K562 (cell line): Measurements from ENCODE around the gene SLC7A4. TPM values are rescaled to one million over a fixed set of nuclear protein-coding genes. Genes with fewer than 3 reads are reported as not detected.

Experiments used
- ATAC-seq: fragments of 200-7000 bp; cut with Tn5 transposase; 3 replicates; pipeline ENCODE4 v1.9.1; 2020; ENCODE audit warnings: moderate library complexity
- BruUV-seq: library from RNA; stranded (reverse); fragments of 400-500 nt; replicated peaks from 2 replicates; lab custom pipeline; 2021; lab: Mats Ljungman, UMichigan
- CTCF ChIA-PET: fragments of 300-600 bp; formaldehyde crosslinking; extraction: SDS; loops from one replicate; lab custom pipeline; 2021; ENCODE audit warnings: low intra/inter-chr PET ratio; lab: Yijun Ruan, JAX
- POLR2A ChIA-PET: fragments of 300-600, 350-650 bp; sonication (Branson Sonifier 250); formaldehyde crosslinking; extraction: SDS; loops from one replicate; lab custom pipeline; 2021; ENCODE audit warnings: antibody characterized with exemption, inconsistent platforms; lab: Yijun Ruan, JAX
- DNase-seq, 4 experiments: peaks; one replicate each; pipeline versions ENCODE4 v3.0.0 to v3.0.0-alpha.2; 2011 to 2018; ENCODE audit warnings: low spot score in 3 of 4, mixed read lengths in 3 of 4; ENCODE audit errors: extremely low read depth in 1 of 4
- FAIRE-seq: peaks from 2 replicates; lab custom pipeline; 2011; peaks lifted over from hg19 to GRCh38; lab: Jason Lieb, UNC
- H2AFZ ChIP-seq: 2 replicates; pipeline ENCODE4 v1.6.0; 2011; ENCODE audit warnings: low read depth, low read length, control low read depth, inconsistent platforms
- H3K27ac ChIP-seq: fragments of 200-600 bp; 3 replicates; pipeline ENCODE4 v1.8.0; 2011; ENCODE audit warnings: low read depth, mild to moderate bottlenecking, control low read depth, inconsistent platforms, low read length, moderate library complexity, mixed read lengths; ENCODE audit errors: extremely low read depth
- H3K27me3 ChIP-seq, 2 experiments: fragments of 300-600 bp in 1 of 2; 2 replicates in 1 of 2; 3 replicates in 1 of 2; pipeline versions ENCODE4 v1.6.0 to v1.8.0; 2011; ENCODE audit warnings: inconsistent platforms in 2 of 2, low read length in 2 of 2, mild to moderate bottlenecking in 1 of 2, mixed read lengths in 1 of 2, moderate library complexity in 1 of 2; ENCODE audit not compliant: control insufficient read depth in 2 of 2, insufficient read depth in 2 of 2
- H3K36me3 ChIP-seq: fragments of 300-600 bp; 3 replicates; pipeline ENCODE4 v1.8.0; 2011; ENCODE audit warnings: mild to moderate bottlenecking, low read length, inconsistent platforms; ENCODE audit not compliant: control insufficient read depth, insufficient read depth
- H3K4me1 ChIP-seq, 2 experiments: fragments of 200-600 bp in 1 of 2; replicated peaks in 1 of 2; 2 replicates in 1 of 2; 3 replicates in 1 of 2; pipeline versions ENCODE4 v1.5.1 to v1.8.0; 2011; ENCODE audit warnings: inconsistent platforms in 2 of 2, low read length in 2 of 2, mild to moderate bottlenecking in 1 of 2, mixed read lengths in 1 of 2, moderate library complexity in 1 of 2; ENCODE audit not compliant: control insufficient read depth in 2 of 2, insufficient read depth in 2 of 2
- H3K4me2 ChIP-seq: 2 replicates; pipeline ENCODE4 v1.6.1; 2011; ENCODE audit warnings: low read length, control low read depth, inconsistent platforms, mixed read lengths; ENCODE audit not compliant: insufficient read depth
- H3K4me3 ChIP-seq: fragments of 200-600 bp; sonication (generic), shearing (Covaris generic); 2 replicates; pipeline ENCODE4 v1.5.1; 2016; ENCODE audit warnings: control low read depth, inconsistent platforms
- H3K79me2 ChIP-seq: fragments of 200-600 bp; 3 replicates; pipeline ENCODE4 v1.8.0; 2011; ENCODE audit warnings: low read length, inconsistent platforms; ENCODE audit not compliant: control insufficient read depth, insufficient read depth
- H3K9ac ChIP-seq, 2 experiments: 2 replicates each; pipeline versions ENCODE4 v1.6.0 to v1.6.1; 2011; ENCODE audit warnings: low read depth in 2 of 2, low read length in 2 of 2, control low read depth in 1 of 2, inconsistent platforms in 1 of 2, mild to moderate bottlenecking in 1 of 2, mixed read lengths in 1 of 2; ENCODE audit not compliant: insufficient read depth in 1 of 2
- H3K9me1 ChIP-seq: one replicate; pipeline ENCODE4 v1.6.0; 2011; ENCODE audit warnings: inconsistent platforms, mild to moderate bottlenecking, low read length, moderate library complexity; ENCODE audit not compliant: control insufficient read depth, insufficient read depth
- H3K9me3 ChIP-seq: replicated peaks from 2 replicates; pipeline ENCODE4 v1.5.1; 2011; ENCODE audit warnings: low read depth, low read length, inconsistent platforms; ENCODE audit not compliant: control insufficient read depth, insufficient read depth
- H4K20me1 ChIP-seq: replicated peaks from 2 replicates; pipeline ENCODE4 v1.6.1; 2011; ENCODE audit warnings: low read length, inconsistent platforms, mixed read lengths; ENCODE audit not compliant: control insufficient read depth, insufficient read depth
- CHCHD3 ChIP-seq: fragments of 250-450 bp; sonication (Bioruptor Pico); IDR thresholded peaks from 2 replicates; pipeline ENCODE4 v2.1.2; 2022; ENCODE audit warnings: mild to moderate bottlenecking
- DPF2 ChIP-seq: fragments of 450-650 bp; IDR thresholded peaks from 2 replicates; pipeline ENCODE4 v1.6.1; 2016
- GATAD2A ChIP-seq: fragments of 450-650 bp; IDR thresholded peaks from 2 replicates; pipeline ENCODE4 v1.6.1; 2017
- HDAC6 ChIP-seq: IDR thresholded peaks from 2 replicates; pipeline ENCODE4 v1.6.1; 2012; ENCODE audit warnings: low read depth, mild to moderate bottlenecking, control low read depth, inconsistent platforms, low read length, moderate library complexity
- SIRT6 ChIP-seq: IDR thresholded peaks from one replicate; pipeline ENCODE4 v1.6.1; 2012; ENCODE audit warnings: low read depth, mild to moderate bottlenecking, control low read depth, inconsistent platforms, low read length, moderate library complexity
- SNIP1 ChIP-seq: fragments of 450-650 bp; IDR thresholded peaks from 2 replicates; pipeline ENCODE4 v1.7.1; 2017; ENCODE audit warnings: low read depth, mild to moderate bottlenecking
- WHSC1 ChIP-seq: IDR thresholded peaks from one replicate; pipeline ENCODE4 v1.6.1; 2012; ENCODE audit warnings: low read length, control low read depth, inconsistent platforms
- ZNF140 ChIP-seq: fragments of 250-450 bp; sonication (Bioruptor Pico); IDR thresholded peaks from 2 replicates; pipeline ENCODE4 v1.8.0; 2021; ENCODE audit warnings: moderate library complexity, mild to moderate bottlenecking, inconsistent platforms
- WGBS: fragments of 100-300 bp; shearing (Covaris generic); methylation state at CpG from one replicate; pipeline ENCODE4 v1.1.6; 2016; ENCODE audit warnings: low coverage, mixed read lengths; ENCODE audit not compliant: insufficient coverage; ENCODE audit errors: missing lambda C conversion rate; 5-methylcytosine and 5-hydroxymethylcytosine counted together
- in situ Hi-C: fragments of 300-500 bp; cut with MboI; formaldehyde crosslinking; loops from 4 replicates; pipeline ENCODE4 v1.15.0; 2018; ENCODE audit warnings: inconsistent platforms, mixed read lengths
- intact Hi-C: fragments of 100-400 bp; cut with micrococcal nuclease; formaldehyde crosslinking; loops from 2 replicates; pipeline ENCODE4 v1.14.2; 2022
- polyA plus RNA-seq, 8 experiments: library from polyadenylated mRNA; depleted of rRNA in 4 of 8; stranded (reverse) in 5 of 8; unstranded in 3 of 8; fragments of >200 nt; fragmentation: Nextera tagmentation in 2 of 8; fragmentation: Illumina TruSeq in 1 of 8; extraction: Ambion mirVana in 2 of 8; extraction: Trizol in 1 of 8; gene quantifications; 2 replicates each; pipeline versions ENCODE4 v1.2.1 to v1.2.3, GENCODE V29; 2011 to 2014; ENCODE audit warnings: inconsistent platforms in 1 of 8, missing spikeins in 1 of 8
- total RNA-seq, 7 experiments: library from RNA; depleted of rRNA in 6 of 7; stranded (reverse); fragments of >200 nt in 6 of 7; fragmentation: Illumina TruSeq in 2 of 7; extraction: Trizol in 2 of 7; gene quantifications; 2 replicates each; pipeline versions ENCODE4 v1.2.1 to v1.2.3, GENCODE V29; 2011 to 2021; ENCODE audit warnings: low replicate concordance in 1 of 7
- TF ChIP-seq, protein P1 (sequence below): sonication (generic); formaldehyde crosslinking; IDR thresholded peaks from 2 replicates; pipeline ENCODE4 v1.5.0; 2020; ENCODE audit warnings: missing genetic modification reagents
- TF ChIP-seq, protein P2 (sequence below): fragments of 250-450 bp; sonication (Bioruptor Pico); IDR thresholded peaks from 2 replicates; pipeline ENCODE4 v1.5.1; 2021; ENCODE audit warnings: mild to moderate bottlenecking
- TF ChIP-seq, protein P3 (sequence below): fragments of 250-450 bp; sonication (Bioruptor Pico); IDR thresholded peaks from 2 replicates; pipeline ENCODE4 v1.9.0; 2021; ENCODE audit warnings: mild to moderate bottlenecking, inconsistent platforms
- TF ChIP-seq, protein P4 (sequence below): fragments of 450-650 bp; IDR thresholded peaks from 2 replicates; pipeline ENCODE4 v1.6.1; 2018; ENCODE audit not compliant: partially characterized antibody

The SLC7A4 gene
- total and polyA plus RNA-seq, 9 of the 15 experiments (the other 6 are each of a cell fraction or from before 2014, with no cell fraction given): not detected

DNA sequence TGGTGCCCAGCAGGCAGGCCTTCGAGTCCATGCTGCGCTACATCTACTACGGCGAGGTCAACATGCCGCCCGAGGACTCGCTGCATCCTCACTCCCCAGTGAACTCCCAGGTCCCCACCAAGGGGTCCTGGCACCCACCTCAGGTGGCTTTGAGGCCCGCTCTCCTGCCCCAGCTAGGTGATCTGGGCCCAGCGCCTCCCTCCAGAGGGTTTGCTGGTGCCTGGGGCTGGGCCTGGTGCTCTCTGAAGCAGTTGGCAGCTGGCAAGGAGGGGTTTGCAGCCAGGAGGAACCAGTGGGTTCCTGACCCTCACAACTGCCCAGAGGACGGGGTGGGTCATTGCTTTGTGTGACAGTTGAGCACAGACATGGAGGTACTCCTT, 36.3 kb downstream of the SLC7A4 start:
- WGBS: 96% methylated on average over 10 of the region's 10 CpGs

More for the DNA sequence above, 36.3 kb downstream of the SLC7A4 start:
- Histone ChIP-seq H3K9me3 (no peaks in the 10 kb centered on the region), H3K9ac (no peak overlapping the region; a peak in 1 of 4 replicates), H3K4me2 (no peak overlapping the region), H3K27ac (no peak overlapping the region), H3K79me2 (peaks cover 21% of the 10 kb centered on the region), H2AFZ (no peak overlapping the region), H3K4me1 (peaks cover 12 to 92% of the 10 kb centered on the region in 2 experiments), H3K4me3 (no peak overlapping the region), H3K27me3 (no peaks in the 10 kb centered on the region), H3K9me1 (peaks cover 3% of the 10 kb centered on the region), H3K36me3 (peaks cover 100% of the 10 kb centered on the region), H4K20me1 (peaks cover 35% of the 10 kb centered on the region; the same call in 1 of the 2 replicates)
- in situ Hi-C loops (no loop called here), intact Hi-C loops (no loop called here)
- TF ChIP-seq, protein P1, sequence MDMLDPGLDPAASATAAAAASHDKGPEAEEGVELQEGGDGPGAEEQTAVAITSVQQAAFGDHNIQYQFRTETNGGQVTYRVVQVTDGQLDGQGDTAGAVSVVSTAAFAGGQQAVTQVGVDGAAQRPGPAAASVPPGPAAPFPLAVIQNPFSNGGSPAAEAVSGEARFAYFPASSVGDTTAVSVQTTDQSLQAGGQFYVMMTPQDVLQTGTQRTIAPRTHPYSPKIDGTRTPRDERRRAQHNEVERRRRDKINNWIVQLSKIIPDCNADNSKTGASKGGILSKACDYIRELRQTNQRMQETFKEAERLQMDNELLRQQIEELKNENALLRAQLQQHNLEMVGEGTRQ (CRISPR knock-in tag): no peak
- TF ChIP-seq SIRT6 (no peak), DPF2 (no peak), ZNF140 (CRISPR knock-in tag) (no peak), WHSC1 (peak; percentile 30), GATAD2A (no peak), CHCHD3 (CRISPR knock-in tag) (peak; percentile 65; the same call in 1 of the 2 replicates), SNIP1 (no peak), HDAC6 (0 out of 2 replicates have a peak, but pooled peaks have one; percentile 48)
- TF ChIP-seq, protein P2, sequence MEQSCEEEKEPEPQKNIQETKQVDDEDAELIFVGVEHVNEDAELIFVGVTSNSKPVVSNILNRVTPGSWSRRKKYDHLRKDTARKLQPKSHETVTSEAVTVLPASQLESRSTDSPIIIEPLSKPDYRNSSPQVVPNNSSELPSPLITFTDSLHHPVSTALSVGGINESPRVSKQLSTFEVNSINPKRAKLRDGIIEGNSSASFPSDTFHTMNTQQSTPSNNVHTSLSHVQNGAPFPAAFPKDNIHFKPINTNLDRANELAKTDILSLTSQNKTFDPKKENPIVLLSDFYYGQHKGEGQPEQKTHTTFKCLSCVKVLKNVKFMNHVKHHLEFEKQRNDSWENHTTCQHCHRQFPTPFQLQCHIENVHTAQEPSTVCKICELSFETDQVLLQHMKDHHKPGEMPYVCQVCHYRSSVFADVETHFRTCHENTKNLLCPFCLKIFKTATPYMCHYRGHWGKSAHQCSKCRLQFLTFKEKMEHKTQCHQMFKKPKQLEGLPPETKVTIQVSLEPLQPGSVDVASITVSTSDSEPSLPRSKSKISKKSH (CRISPR knock-in tag): no peak
- TF ChIP-seq, protein P3, sequence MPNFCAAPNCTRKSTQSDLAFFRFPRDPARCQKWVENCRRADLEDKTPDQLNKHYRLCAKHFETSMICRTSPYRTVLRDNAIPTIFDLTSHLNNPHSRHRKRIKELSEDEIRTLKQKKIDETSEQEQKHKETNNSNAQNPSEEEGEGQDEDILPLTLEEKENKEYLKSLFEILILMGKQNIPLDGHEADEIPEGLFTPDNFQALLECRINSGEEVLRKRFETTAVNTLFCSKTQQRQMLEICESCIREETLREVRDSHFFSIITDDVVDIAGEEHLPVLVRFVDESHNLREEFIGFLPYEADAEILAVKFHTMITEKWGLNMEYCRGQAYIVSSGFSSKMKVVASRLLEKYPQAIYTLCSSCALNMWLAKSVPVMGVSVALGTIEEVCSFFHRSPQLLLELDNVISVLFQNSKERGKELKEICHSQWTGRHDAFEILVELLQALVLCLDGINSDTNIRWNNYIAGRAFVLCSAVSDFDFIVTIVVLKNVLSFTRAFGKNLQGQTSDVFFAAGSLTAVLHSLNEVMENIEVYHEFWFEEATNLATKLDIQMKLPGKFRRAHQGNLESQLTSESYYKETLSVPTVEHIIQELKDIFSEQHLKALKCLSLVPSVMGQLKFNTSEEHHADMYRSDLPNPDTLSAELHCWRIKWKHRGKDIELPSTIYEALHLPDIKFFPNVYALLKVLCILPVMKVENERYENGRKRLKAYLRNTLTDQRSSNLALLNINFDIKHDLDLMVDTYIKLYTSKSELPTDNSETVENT (CRISPR knock-in tag): peak; percentile 49; the same call in 1 of the 2 replicates
- TF ChIP-seq, protein P4, sequence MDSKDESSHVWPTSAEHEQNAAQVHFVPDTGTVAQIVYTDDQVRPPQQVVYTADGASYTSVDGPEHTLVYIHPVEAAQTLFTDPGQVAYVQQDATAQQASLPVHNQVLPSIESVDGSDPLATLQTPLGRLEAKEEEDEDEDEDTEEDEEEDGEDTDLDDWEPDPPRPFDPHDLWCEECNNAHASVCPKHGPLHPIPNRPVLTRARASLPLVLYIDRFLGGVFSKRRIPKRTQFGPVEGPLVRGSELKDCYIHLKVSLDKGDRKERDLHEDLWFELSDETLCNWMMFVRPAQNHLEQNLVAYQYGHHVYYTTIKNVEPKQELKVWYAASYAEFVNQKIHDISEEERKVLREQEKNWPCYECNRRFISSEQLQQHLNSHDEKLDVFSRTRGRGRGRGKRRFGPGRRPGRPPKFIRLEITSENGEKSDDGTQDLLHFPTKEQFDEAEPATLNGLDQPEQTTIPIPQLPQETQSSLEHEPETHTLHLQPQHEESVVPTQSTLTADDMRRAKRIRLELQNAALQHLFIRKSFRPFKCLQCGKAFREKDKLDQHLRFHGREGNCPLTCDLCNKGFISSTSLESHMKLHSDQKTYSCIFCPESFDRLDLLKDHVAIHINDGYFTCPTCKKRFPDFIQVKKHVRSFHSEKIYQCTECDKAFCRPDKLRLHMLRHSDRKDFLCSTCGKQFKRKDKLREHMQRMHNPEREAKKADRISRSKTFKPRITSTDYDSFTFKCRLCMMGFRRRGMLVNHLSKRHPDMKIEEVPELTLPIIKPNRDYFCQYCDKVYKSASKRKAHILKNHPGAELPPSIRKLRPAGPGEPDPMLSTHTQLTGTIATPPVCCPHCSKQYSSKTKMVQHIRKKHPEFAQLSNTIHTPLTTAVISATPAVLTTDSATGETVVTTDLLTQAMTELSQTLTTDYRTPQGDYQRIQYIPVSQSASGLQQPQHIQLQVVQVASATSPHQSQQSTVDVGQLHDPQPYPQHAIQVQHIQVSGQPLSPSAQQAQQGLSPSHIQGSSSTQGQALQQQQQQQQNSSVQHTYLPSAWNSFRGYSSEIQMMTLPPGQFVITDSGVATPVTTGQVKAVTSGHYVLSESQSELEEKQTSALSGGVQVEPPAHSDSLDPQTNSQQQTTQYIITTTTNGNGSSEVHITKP: no peak
- FAIRE-seq (no peak), ATAC-seq (no peak), DNase-seq (no peak)
- ChIA-PET POLR2A (interaction anchor here (0.6 to 17.9 kb wide), 14 partner anchors 8 to 642 kb away, joined by 3 to 451 read pairs (median 4); partner anchors contain the start of genes AIFM3, LZTR1, P2RX6 and SLC7A4), CTCF (no interaction called here)
- BruUV-seq: no TSS peak
